Activated effector memory CD4-positive, alpha-beta T cell treated with anti-CD3 and anti-CD28 coated beads, Interleukin-2, amount 50 U/mL, for 16 hours (primary cell): ENCODE results near the gene BCL2.
A peak's percentile ranks its signal among the peaks of the same experiment; 100 is the strongest.

Experiments used
- DNase-seq: peaks from one replicate; pipeline ENCODE4 v3.0.0-alpha.2; 2020

The BCL2 gene

DNA sequence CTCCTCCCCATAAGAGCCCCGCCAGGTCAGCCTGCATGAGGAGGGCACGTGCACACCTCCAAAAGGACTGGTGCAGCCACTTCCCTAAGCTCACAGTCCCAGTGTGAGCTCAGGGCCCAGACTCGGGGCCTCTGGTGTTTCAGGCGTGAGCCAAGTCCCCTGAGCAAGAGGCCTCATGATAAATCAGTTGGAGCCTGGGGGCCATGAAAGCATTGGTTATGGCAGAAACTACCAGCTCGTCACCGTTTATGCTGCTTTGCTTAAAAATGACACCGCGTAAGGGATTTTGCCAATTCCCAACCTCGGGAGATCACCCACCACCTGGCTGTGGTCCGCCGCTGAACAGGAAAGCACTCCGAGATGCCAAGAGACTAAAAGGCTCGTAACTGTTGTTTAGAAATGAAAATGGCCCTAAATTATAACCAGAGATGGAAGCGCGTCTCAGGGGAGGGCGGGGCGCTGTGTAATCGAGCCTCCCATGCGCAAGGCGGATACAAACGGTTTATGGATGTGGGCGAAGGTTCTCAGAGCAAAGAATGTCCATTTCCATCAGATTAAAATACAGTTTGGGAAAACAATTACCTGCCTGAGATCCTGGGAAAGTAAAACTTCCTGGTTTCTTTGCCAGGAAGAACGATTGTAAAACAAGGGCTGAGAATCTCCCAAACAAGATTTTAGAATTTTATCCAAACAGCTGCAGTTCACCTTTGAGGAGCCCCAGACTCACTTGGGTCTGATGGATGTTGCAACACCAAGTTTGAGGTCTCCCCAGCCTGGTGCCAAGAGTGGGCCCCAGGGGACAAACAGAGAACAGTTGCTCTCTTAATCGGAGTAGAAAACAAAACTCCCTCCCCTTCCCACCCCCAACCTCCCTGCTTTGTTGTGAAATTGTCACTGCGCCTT, 141.4 kb downstream of the BCL2 start:
- DNase-seq: no peak

DNA sequence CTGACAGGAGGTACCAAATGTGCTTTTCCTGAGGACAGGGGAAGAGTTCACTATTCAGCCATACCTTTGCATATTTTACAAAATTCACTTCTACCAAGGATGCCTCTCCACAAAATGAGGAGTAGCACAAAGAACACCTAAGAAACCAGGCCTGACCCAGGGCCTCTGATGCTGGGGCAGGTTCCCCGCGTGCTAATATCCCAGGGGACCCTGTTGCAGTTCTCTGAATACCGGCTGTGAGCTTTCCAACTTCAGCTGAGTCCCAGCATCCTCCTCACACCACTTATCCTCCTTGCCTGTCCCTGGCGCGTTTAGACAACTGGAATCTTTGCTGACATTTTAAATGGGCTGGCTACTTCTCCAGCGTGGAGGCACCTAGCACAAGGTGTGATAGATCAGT, 142.3 kb downstream of the BCL2 start:
- DNase-seq: no peak

DNA sequence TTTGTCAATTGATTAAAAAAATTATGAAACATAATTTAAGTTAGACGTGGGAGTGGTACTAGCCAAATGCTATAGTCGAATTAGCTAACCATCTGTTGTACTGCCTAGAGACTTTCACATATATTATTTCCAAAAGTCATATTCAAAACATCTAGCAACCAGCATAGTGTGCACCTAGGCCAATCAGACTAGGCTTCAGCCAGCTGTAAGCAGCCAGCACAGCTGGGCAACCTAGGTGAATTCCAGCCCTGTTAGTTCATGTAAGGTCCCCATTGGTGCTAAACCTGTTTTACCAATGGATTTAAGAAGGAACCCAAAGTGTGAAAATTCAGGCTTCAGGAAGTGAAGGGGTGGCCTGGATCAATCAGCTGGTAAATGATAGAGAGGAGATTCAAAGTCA, 144.3 kb downstream of the BCL2 start:
- DNase-seq: no peak

DNA sequence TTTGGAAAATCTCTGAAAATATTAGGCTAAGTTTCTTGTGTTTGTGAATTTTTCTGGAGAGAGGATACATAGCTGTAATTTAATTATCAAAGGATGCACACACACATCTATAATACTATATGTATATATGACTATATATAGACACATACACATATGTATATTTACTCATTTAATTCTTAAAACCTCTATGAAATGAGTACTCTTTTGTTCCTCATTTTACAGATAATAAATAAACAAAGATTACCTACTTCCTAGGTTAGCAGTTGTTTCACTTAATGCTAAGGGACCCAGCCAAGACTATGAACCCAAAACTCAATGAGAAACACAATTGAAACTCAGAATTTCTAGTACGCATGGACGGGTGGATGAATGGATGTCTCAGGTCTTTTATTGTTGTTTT, 145.6 kb downstream of the BCL2 start:
- no peak for DNase-seq

DNA sequence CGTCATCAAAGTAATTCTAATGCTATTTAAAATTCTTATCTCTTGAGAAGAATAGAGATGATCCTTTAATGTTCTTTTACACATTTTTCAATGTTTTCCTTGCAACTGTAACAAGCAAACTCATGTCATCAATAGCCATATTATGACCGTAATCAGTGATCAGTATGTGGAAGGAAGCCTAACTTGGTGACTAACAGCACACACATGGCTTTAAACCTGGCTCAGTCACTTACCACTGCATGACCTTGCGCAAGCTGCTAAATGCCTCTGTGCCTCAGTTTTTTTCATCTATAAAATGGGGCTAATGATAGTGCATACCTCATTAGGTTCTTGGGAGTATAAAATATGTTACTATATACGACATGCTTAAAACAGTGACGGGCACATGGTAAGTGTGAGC, 149.7 kb downstream of the BCL2 start:
- DNase-seq: no peak

DNA sequence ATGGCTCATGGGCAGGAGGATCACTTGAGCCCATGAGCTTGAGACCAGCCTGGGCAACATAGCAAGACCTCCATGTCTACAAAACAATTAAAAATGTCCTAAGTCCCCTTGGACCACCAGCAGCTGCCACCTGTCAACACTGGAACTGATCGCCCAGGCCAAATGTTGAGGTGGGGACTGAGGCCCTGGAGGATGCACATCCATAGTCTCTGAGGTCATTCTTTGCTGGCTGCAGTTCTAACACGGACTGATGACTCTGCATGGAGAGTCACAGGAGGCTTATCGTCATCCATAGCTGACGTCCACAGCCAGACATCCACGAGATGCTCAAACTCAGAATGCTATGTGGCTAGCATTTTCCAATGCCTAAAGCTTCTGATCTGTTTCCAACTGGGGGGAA, 151.3 kb downstream of the BCL2 start:
- no peak for DNase-seq

DNA sequence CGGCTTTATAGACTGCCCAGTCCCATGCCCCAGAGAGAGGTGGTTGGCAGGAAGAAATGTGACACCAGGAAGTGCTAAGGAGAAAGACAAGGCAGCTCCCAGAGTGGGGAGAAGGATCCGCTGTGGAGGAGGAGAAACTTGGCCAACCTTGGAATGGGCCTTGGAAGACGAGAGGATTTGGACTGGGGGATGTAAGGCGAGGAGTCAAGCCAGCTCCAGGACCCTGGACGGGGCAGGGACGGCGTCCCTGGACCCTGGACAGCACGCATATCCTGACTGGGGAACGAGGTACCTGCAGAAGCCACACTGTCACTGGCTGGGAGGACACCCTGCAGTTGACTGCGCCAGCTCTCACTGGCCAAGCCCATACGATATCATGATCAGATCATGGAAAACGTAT, 153.4 kb downstream of the BCL2 start:
- no peak for DNase-seq

DNA sequence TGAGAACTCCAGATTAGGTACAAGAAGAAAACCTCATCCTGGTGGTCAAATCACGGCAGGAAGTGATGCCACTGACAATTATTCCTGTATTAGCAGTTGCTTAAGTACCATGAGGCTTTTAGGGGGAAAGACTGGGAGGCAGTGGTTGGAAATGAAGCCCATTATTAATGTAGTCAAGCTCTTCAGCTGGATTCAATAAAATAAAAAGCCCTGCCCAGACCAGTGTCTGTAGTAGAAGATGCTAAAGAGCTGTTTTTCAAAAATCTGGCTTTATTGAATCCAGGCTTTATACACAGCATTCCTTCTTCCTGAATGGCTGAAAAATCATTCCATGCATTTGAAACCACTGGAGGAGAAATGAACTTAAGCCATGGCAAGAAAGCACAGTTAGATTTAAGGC, 155.2 kb downstream of the BCL2 start:
- DNase-seq: no peak

DNA sequence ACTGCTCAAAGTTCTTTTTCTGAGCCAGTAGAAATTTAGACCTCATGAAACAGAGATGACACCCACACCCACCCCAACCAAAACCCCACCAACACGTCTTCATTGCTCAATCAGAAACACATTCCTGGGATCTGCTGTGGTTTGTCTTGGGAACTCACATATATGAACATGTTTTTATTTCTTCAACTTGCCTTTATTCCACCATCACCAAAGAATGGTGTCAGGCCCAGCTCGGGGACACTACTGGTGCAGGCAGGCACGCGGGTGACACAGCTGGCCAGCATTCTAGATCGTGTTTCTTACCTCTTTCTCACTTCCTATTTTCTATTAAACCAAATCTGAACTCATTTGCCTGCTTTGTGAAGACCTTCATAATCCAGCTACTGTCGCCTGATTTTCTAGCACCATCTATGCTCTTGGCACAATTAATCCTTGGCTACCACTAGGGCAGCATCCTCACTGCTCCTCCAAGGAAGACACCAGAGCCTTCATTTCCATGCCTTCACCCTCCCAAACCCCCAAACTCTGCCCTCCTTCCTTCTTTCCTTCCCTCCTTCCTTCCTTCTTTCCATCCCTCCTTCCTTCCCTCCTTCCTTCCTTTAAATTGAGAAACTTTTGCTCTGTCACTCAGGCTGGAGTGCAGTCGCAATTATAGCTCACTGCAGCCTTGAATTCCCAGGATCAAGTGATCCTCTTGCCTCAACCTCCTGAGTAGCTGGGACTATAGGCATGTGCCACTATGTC, 157.1 kb downstream of the BCL2 start:
- DNase-seq: peak; percentile 77

DNA sequence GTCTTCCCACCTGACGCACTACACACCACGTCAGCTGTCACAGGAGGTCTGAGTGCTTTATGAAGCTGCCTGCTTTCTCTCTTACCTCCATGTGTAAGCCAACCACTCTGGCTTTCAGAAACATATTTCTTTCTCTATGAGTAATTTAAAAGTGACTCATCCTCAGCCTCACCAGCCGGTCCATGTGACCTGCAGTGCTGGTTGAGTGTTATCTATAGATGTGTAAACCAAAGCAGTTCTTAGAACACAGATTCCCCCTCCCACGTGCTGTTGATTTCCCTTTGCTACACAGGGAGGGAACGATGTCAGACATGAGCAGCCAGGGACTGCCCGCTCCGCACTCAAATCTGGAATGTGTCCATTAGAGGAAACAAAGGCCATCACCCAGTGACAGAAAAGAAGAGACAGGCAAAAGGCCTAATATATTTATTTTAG, 157.8 kb downstream of the BCL2 start:
- peak; percentile 92 for DNase-seq

DNA sequence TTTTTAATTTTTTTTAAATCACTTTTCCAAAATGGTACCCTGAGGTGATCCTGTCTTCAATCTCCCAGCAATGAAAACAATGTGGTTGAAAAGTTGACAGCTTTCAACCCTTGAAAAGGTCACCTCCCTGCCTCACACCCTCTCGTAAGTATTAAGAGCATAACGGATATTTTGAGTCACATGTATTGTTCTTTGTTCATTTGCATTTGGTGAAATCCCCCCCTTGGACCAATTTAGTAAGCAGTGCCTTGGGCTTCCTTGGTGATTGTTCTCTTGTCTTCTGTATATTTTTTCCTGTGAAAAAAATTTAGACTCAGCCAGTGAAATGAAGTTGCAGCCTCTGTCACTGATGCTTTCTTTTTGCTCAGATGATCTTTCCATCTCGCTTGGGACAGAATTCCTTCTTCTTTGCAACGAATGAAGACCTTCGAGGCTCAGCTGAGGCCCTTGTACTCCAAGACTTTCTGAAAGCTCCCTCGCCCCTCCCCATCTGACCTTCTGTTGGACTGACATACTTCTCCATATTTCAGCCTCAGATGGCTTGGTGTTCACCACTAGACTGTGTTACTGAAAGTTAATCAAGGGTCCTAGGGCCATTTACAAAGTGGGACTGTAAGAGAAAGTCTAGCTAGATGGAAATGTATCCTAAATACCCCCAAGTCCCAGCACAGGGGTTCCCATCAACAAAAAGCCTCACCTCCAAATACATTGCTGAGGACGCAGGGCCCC, 158.4 kb downstream of the BCL2 start:
- DNase-seq: peak; percentile 70

DNA sequence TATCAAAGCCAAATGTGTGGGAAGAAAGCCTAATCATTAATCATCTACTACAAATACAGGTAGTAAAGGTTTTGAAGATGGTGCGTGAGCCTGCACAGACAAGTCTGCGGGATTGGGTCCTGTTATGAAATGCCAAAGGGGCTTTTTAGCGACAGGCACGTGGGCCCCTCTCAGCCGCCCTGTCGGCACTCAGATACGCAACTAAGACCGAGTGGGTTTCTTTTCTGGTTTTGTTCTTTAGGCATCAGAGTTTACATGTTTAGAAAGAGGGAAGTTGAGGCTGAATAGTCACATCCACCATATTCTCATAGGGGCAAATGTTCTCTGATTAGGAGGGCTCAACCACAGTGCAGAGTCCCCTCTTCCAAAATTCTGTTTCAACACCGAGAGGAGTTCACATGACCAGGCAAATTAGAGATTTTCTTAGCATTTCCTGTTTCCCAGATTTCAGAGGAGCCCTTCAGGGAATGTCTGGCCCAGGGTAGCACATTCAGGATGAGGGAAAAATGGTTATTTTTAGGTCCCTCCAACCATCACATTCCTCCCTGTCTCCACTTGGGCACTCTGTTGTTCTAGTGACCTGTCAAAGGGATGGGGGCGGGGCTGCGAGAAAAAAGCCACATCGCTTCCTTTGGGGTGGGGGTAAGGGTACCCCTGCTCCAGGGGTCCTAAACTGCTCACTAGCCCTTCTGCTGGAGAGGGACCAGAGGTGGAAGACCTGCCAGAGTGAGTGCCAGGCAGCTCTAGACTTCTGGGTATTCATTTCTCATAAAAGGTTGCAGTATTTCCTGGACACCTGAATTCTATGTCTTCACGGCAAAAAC, 159.2 kb downstream of the BCL2 start:
- peak; percentile 80 for DNase-seq

DNA sequence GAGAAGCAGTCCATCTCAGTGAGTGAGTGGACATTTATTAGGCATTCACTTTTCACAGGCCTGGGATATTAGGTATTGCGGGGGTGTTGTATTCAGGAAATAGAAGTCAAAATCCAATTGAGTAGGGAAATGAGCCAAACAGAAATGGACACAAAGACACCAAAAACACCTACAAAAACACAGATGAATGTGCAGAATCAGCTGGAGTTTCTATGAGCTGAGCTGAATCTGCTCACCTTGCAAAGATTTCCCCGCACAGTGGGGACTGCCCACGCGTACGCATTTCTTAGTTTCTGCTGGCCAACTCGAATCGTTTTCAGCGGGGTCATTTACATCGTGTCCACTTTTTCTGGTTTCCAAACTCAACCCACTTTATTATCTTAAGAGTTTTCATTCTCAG, 160.0 kb downstream of the BCL2 start:
- peak; percentile 80 for DNase-seq

DNA sequence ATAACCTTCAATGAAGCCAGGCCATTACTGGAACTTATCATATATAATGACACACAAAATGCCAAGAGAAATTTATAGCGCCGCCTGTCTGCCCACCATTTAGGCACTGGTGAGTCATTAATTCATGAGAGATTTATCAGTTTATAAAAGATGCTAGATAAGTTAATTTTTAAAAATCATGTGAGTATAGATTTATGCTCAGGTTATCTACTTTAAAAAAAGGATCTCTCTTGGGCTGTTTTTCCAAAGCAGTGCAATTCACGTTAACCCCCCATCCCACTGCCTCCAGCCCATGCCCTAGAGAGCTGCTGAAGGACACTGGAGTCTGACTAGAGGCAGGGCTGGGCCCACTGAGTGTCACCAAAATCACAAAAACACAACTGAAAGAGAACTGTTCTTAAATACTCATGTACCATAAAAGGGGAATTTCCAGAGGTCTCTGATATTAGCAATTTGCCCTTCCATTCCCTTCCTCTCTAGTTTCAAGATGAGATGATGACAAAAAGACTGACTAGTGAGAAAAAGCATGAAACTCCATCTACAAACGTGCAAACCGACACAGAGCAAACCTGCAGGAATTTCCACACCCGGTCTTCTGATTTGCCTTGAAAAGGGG, 160.8 kb downstream of the BCL2 start:
- DNase-seq: peak; percentile 81

DNA sequence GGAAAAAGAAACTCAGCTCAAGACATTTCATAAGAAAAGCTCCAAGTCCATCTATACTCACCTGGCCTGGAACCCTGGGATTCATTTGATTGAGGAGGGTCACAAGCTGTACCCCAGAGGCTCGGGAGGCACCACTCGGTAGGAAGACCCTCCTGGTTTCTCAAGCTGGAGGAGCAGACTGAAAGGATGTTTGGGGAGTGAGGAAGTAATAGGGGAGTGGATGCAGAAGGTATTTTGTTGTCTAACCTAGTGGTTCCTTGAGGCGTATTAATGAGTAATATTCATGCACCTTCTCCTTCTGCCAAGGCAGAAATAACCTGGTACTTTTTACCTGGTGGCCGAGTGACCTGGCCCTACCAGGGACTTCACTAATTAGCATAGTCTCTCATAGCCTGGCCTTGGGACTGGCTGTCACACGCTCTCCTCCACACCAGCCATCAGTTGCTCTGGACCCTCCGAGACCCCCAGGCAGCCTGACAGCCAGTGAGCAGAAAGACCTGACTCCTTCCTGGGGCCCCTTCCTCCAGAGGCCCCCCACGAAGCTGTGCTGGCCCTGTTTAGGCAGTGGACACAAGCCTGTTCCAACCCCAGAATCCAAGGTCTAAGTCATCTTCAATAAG, 161.4 kb downstream of the BCL2 start:
- peak; percentile 65 for DNase-seq

DNA sequence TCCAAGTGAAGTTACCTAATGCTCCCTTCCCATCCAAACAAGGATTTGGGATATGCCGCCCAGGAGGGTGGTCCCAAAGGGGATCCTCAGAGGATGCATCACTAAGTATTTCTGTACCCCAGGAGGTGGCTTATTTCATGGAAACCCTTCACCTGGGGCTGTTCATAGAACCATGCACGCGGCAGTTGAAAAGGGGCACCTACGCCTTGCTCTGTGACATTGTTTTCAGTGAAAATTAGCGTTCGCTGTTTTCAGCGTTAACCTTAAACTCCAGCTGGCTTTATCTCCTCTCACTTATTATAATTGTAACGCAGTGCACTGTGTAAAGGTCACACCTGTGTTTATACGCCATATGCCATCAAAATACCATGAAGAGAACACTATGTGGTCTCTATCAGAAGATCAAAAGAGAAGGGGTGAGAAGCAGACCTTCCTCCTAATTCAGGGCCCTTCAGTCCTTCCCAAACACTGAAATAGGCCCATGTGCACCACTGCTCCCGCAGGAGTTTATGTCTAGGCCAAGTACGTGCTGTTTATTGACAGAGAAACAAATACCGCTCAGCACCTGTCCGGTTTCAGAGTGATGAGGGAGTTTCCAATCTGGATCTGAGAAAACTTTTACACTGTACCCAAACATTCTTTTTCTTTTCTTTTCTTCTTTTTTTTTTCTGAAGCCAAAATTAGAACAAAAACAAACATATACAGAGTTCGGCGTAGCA, 162.1 kb downstream of the BCL2 start:
- DNase-seq: peak; percentile 71

DNA sequence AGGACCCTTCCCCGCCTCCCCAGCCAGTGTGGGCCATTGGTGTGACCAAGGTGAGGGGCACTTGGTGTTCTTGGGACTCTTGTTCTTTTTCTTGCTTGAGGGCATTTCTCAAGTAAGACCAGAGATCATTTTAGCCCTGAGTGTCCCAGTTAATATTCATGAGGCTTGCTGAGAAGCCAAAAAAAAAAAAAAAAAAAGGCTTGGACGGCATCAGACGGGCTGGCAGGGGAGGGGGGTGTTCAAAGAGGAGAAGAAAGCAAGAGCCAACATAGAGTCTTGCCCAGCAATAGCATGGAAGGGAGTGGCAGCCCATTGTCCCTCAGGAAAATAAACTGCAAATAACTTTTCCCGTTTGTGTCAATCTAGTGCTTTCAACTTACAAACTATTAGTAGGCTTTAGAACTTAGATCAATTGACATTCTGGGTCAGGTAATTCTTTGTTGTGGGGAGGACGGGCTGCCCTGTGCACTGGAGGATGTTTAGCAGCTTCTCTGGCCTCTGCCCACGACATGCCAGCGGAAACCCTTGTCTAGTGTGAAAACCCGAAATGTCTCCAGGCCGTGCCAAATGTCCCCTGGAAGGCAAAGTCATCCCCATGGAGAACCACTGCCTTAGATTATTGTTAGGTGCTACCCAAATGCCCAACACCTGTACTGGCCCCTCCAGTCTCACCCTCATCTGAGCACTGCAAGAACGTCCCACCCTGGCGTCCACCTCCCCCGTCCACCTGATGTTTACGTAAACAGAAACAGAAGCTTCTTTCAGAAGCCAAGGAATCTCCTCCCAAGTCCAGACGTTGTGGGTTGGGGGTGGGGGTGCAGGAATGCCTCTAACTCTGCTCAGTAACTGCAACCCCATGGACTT, 163.4 kb downstream of the BCL2 start:
- peak; percentile 68 for DNase-seq

DNA sequence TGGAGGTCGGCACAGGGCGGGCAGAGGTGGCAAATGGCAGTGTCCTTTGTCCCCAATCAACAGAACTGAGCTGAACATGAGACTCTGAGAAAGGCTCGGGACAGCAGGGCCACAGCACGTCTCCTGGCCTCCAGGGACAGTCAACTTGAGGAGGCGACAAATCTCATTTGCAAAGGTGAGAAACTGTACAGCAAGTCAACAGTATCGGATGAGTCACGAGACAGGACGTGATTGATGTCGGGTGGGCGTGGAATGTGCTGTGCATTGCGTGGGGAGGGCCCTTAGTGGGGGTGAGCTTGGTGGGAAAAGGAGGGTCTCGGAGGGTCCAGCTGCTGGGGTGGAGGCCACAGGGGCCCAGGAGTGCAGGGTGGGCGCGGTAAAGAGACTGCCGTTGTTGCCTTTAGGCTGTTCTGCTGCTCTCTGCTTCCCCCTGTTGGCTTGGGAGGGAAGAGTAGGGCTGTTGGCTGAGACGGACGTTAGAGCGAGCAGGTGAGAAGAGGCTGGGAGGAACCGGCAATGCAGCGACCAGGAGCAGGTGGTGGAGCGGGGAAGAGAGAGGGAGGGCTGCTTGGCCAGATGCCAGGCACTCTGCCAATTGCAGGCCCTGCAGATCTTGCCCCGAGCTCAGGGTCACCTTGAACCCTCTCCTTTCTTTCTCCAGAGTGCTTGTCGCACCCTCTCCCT, 164.3 kb downstream of the BCL2 start:
- peak; percentile 92 for DNase-seq
